HAP-1 (cell line): Measurements from ENCODE around the gene GPC3.
A peak's percentile ranks its signal among the peaks of the same experiment; 100 is the strongest.

Experiments used
- DNase-seq, 2 experiments: peaks; one replicate each; pipeline ENCODE4 v3.0.0-alpha.2; 2016 to 2020; ENCODE audit warnings: low spot score in 2 of 2
- H3K27me3 ChIP-seq: fragments of 250-450 bp; sonication (Bioruptor Pico); 2 replicates; pipeline ENCODE4 v1.5.1; 2020; ENCODE audit warnings: low read depth, mild to moderate bottlenecking, moderate library complexity
- H3K36me3 ChIP-seq: fragments of 250-450 bp; sonication (Bioruptor Pico); replicated peaks from 2 replicates; pipeline ENCODE4 v1.5.1; 2020; ENCODE audit warnings: mild to moderate bottlenecking
- H3K4me1 ChIP-seq: fragments of 250-450 bp; sonication (Bioruptor Pico); 2 replicates; pipeline ENCODE4 v1.5.1; 2020; ENCODE audit warnings: mild to moderate bottlenecking
- H3K4me3 ChIP-seq: fragments of 250-450 bp; sonication (Bioruptor Pico); 2 replicates; pipeline ENCODE4 v1.5.1; 2020; ENCODE audit warnings: mild to moderate bottlenecking, moderate library complexity
- H3K9me3 ChIP-seq: fragments of 250-450 bp; sonication (Bioruptor Pico); 2 replicates; pipeline ENCODE4 v1.5.1; 2020; ENCODE audit warnings: mild to moderate bottlenecking, moderate library complexity
- in situ Hi-C: fragments of 300-500 bp; cut with MboI; formaldehyde crosslinking; loops from 3 replicates; pipeline ENCODE4 v1.14.3; 2020; ENCODE audit warnings: low sequenced_read_pairs, inconsistent platforms, mixed read lengths

Gene GPC3

DNA sequence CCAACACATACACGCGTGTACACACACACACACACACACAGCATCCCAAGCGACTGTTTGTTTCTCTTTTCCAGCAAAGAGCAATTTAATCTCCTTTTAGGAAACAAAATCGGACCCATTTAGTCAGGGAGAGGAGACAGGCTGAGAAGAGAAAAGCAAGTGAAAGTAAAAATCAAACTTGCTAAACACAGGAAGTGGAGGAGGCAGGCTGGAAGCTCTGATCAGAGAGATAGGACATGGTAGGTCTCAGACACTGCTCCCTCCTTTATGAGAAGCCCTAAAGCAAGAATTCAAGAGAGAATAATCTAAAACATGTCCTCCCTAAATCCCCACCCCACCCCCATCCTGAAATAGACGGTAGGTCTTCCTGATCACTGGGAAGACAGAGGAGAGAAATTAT is 62.3 kb downstream of the GPC3 start:
- Histone ChIP-seq H3K4me3 (no peak overlapping the region), H3K9me3 (no peaks in the 10 kb centered on the region), H3K27me3 (no peaks in the 10 kb centered on the region), H3K36me3 (peaks cover 3% of the 10 kb centered on the region; the same call in 1 of the 2 replicates), H3K4me1 (peaks cover 29% of the 10 kb centered on the region)
- in situ Hi-C loops: no loop called here
- DNase-seq: no peak

- Histone ChIP-seq H3K9me3 (no peaks in the 10 kb centered on the region), H3K27me3 (no peaks in the 10 kb centered on the region), H3K36me3 (peaks cover 3% of the 10 kb centered on the region; the same call in 1 of the 2 replicates), H3K4me3 (no peak overlapping the region), H3K4me1 (peaks cover 29% of the 10 kb centered on the region)
- DNase-seq: no peak
- in situ Hi-C loops: no loop called here
Measured at GRCh38 chrX:133922390-133922771, 63.0 kb downstream of the GPC3 start.

GRCh38 chrX:133921764-133922389 is 63.5 kb downstream of the GPC3 start:
- H3K36me3 ChIP-seq: peaks cover 3% of the 10 kb centered on the region; the same call in 1 of the 2 replicates
- no peaks in the 10 kb centered on the region for H3K27me3 ChIP-seq
- no peaks in the 10 kb centered on the region for H3K9me3 ChIP-seq
- in situ Hi-C loops: no loop called here
- peak; percentile 87 to 90 for DNase-seq
- peaks cover 29% of the 10 kb centered on the region for H3K4me1 ChIP-seq
- H3K4me3 ChIP-seq: no peak overlapping the region

DNA sequence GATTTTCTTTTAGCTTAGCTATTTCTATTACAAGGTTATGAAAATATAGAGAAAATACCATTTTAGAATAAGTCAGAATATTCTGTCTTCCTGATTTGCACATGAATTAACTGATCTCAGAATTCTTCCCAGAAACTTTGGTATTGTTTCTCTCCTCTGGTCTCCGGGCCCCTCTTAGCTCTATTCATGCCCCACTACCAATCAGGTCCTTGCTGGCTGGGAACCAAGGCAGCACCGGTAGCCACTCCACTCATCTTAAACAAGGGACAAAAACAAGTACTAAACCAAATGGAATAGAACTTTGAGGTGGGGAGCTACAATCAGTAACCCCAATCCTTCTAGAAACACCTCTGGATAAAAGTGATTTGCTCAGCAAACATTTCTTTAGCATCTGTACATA is 64.3 kb downstream of the GPC3 start:
- Histone ChIP-seq H3K27me3 (no peaks in the 10 kb centered on the region), H3K9me3 (no peaks in the 10 kb centered on the region), H3K4me3 (no peak overlapping the region), H3K36me3 (peaks cover 3% of the 10 kb centered on the region; the same call in 1 of the 2 replicates), H3K4me1 (peaks cover 26% of the 10 kb centered on the region)
- peak; percentile 39 to 60 for DNase-seq
- in situ Hi-C loops: no loop called here

DNA sequence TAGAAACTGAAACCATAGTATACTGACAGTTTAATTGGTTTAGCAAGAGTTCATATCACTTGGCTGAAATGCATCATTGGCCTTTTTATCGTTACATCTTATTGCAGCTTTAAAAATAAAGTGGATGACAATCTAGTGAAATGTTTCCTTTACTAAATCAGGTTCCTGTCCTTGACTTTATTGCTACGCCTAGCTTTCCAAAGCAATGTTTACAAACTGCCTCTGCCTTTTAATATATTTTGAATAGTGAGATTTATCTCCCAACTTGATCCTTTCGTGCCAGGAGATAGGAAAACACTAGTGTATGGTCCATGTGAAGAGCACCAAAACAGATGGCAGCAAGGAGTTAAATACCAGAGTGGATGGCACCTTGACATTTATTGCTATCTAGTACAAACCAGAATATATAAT is 67.0 kb downstream of the GPC3 start:
- in situ Hi-C loops: loop anchor here (5.0 to 10.0 kb wide), 2 partner anchors 106 to 126 kb away; no protein-coding TSS in a partner anchor
- DNase-seq: no peak
- peaks cover 6% of the 10 kb centered on the region for H3K36me3 ChIP-seq
- no peak overlapping the region for H3K4me3 ChIP-seq
- H3K9me3 ChIP-seq: no peaks in the 10 kb centered on the region
- no peaks in the 10 kb centered on the region for H3K27me3 ChIP-seq
- H3K4me1 ChIP-seq: peaks cover 25% of the 10 kb centered on the region

DNA sequence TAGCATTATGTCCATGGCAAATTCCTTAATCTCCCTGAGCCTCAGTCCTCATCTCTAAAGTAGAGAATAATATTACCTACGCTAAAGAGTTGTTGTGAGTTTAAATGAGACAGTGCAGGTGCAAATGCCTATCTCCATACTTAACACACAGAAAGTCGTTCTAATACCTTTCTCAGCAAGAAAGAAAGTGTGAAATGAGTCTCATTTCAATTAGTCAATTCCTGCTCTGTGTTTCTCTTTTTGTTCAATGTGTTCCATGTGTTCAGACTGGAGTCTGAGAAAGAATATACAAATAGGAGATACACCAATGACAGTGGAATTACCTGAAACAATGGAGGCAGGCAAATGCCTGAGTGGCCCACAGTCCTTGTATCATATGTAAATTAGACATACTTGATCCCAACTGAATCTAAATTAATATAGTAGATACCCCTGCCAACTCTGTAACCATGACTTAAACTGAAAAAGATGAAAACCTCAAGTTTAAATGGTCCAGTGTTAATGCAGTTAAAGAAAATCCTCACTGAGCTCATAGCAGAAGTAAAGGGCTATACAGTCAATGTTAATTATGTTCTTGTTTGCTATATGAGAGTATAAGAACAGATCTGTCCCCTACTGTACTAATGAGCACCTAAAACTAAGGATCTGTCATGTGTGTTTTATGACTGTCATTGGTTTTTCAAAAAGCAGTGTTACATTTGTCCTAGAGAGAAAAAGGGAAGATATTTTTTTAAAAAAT is 68.2 kb downstream of the GPC3 start:
- Histone ChIP-seq H3K9me3 (no peaks in the 10 kb centered on the region), H3K27me3 (no peaks in the 10 kb centered on the region), H3K36me3 (peaks cover 6% of the 10 kb centered on the region), H3K4me1 (peaks cover 34% of the 10 kb centered on the region), H3K4me3 (no peak overlapping the region)
- in situ Hi-C loops: loop anchor here (5.0 to 10.0 kb wide), 2 partner anchors 108 to 125 kb away; no protein-coding TSS in a partner anchor
- no peak for DNase-seq

- Histone ChIP-seq H3K36me3 (peaks cover 10% of the 10 kb centered on the region), H3K9me3 (no peaks in the 10 kb centered on the region), H3K27me3 (no peaks in the 10 kb centered on the region), H3K4me3 (no peak overlapping the region), H3K4me1 (peaks cover 26% of the 10 kb centered on the region)
- DNase-seq: peak; percentile 79 to 100
- in situ Hi-C loops: loop anchor here (10.0 kb wide), 1 partner anchor 111 kb away; no protein-coding TSS in a partner anchor
Measured at GRCh38 chrX:133913658-133914388, 71.6 kb downstream of the GPC3 start.

- Histone ChIP-seq H3K36me3 (peaks cover 10% of the 10 kb centered on the region), H3K4me3 (no peak overlapping the region)
Measured at GRCh38 chrX:133913009-133913408, 72.4 kb downstream of the GPC3 start.

GRCh38 chrX:133911825-133912495 is 73.4 kb downstream of the GPC3 start:
- in situ Hi-C loops: loop anchor here (10.0 kb wide), 1 partner anchor 113 kb away; no protein-coding TSS in a partner anchor

More at GRCh38 chrX:133913009-133913408, 72.4 kb downstream of the GPC3 start:
- Histone ChIP-seq H3K4me1 (peaks cover 26% of the 10 kb centered on the region), H3K27me3 (no peaks in the 10 kb centered on the region), H3K9me3 (no peaks in the 10 kb centered on the region)
- in situ Hi-C loops: loop anchor here (10.0 kb wide), 1 partner anchor 112 kb away; no protein-coding TSS in a partner anchor
- DNase-seq: peak in 1 of 2 experiments; percentile 41

DNA sequence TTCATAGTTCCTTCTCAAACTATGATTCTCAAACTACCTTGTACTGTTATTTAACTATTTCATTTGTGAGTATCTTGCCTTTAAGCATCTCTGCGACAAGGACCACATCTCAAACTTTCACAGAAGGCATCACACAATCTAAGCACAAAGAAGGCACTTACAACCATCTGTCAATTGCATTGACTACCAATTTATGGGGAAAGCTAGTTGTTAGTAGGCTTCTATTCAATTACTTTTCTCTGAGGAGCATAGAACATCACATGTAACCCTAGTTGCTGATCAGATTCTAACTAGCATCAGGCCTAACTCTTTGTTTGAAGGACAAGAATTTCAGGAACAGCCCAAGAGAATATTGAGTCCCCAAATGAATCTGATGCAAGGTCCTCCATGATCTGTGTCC is 74.9 kb downstream of the GPC3 start:
- no peaks in the 10 kb centered on the region for H3K9me3 ChIP-seq
- peaks cover 9% of the 10 kb centered on the region; the same call in 1 of the 2 replicates for H3K36me3 ChIP-seq
- in situ Hi-C loops: loop anchor here (10.0 kb wide), 1 partner anchor 114 kb away; no protein-coding TSS in a partner anchor
- peaks cover 26% of the 10 kb centered on the region for H3K4me1 ChIP-seq
- DNase-seq: no peak
- no peaks in the 10 kb centered on the region for H3K27me3 ChIP-seq
- H3K4me3 ChIP-seq: no peak overlapping the region

More at GRCh38 chrX:133911825-133912495, 73.4 kb downstream of the GPC3 start:
- Histone ChIP-seq H3K4me3 (no peak overlapping the region), H3K36me3 (peaks cover 10% of the 10 kb centered on the region), H3K27me3 (no peaks in the 10 kb centered on the region), H3K9me3 (no peaks in the 10 kb centered on the region), H3K4me1 (peaks cover 26% of the 10 kb centered on the region)
- DNase-seq: peak; percentile 59 to 68

- no peak overlapping the region for H3K4me3 ChIP-seq
- in situ Hi-C loops: loop anchor here (10.0 kb wide), 1 partner anchor 115 kb away; no protein-coding TSS in a partner anchor
- DNase-seq: no peak
- no peaks in the 10 kb centered on the region for H3K27me3 ChIP-seq
- H3K9me3 ChIP-seq: no peaks in the 10 kb centered on the region
- peaks cover 26% of the 10 kb centered on the region for H3K4me1 ChIP-seq
- peaks cover 7% of the 10 kb centered on the region; the same call in 1 of the 2 replicates for H3K36me3 ChIP-seq
Measured at GRCh38 chrX:133909888-133910287, 75.5 kb downstream of the GPC3 start.

DNA sequence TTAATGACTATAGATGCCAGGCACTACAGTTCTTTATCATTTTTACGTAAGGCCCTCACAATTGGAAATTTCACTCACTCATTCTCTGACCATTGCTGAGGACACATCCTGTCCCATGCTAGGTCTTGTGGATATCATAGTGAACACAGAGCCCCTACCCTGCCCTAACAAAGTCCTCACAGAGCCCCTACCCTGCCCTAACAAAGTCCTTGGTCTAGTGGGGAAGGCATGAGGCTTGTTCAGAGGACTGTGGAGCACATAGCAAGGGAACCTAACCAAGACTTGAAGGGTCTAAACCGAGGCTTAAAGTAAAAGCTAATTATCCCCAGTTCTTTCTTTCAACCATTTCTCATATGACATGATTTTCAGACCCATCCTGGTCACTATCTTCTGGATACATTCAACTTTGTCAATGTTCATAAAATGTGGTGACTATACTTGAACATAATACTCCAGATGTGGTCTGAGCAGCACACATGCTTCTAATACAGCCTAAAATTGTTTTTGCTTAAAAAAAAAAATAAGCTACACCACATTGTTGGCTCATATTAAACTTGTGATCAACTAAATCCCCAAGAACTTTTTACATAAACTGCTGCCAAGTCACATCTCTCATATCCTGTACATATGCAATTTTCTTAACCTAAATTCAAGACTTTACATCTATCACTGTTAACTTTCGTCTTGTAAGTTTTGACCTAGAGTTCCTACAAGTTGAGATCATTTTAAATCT is 77.0 kb downstream of the GPC3 start:
- Histone ChIP-seq H3K36me3 (peaks cover 7% of the 10 kb centered on the region), H3K4me3 (no peak overlapping the region), H3K9me3 (no peaks in the 10 kb centered on the region), H3K4me1 (peaks cover 20% of the 10 kb centered on the region), H3K27me3 (no peaks in the 10 kb centered on the region)
- in situ Hi-C loops: no loop called here
- no peak for DNase-seq
